Gastrocnemius medialis (tissue), 4 donors: ENCODE measurements around the gene CSTB. TPM values are rescaled to one million over a fixed set of nuclear protein-coding genes. Genes with fewer than 3 reads are reported as not detected.

Experiments
- ATAC-seq, 2 donors: fragments of 150-250 bp; one replicate each; pipeline ENCODE4 v1.9.1; 2016
- DNase-seq, 2 donors: peaks; one replicate each; pipeline ENCODE4 v3.0.0-alpha.2; 2019
- H3K27ac ChIP-seq, 4 donors: fragments of 200-600 bp; sonication (generic); 1 replicate in 1 of 4; 2 replicates in 3 of 4; pipeline ENCODE4 v1.5.1; 2016 to 2018; ENCODE audit warnings: mild to moderate bottlenecking in 2 of 4, moderate library complexity in 1 of 4
- H3K27me3 ChIP-seq, 3 donors: fragments of 200-600 bp; sonication (generic) in 2 of 3; 1 replicate in 1 of 3; 2 replicates in 2 of 3; pipeline versions ENCODE4 v1.5.1 to v1.6.0; 2016 to 2019; ENCODE audit warnings: mild to moderate bottlenecking in 1 of 3, moderate library complexity in 1 of 3
- H3K36me3 ChIP-seq, 2 donors: fragments of 200-600 bp; sonication (generic) in 1 of 2; one replicate each; pipeline ENCODE4 v1.5.1; 2017 to 2018
- H3K4me1 ChIP-seq, 2 donors: fragments of 200-600 bp; sonication (generic) in 1 of 2; one replicate each; pipeline ENCODE4 v1.5.1; 2016 to 2017; ENCODE audit warnings: mild to moderate bottlenecking in 2 of 2
- H3K4me3 ChIP-seq, 4 donors: fragments of 200-600 bp; sonication (generic) in 3 of 4; 1 replicate in 1 of 4; 2 replicates in 3 of 4; pipeline ENCODE4 v1.5.1; 2016 to 2019; ENCODE audit warnings: mild to moderate bottlenecking in 2 of 4
- H3K9me3 ChIP-seq, 3 donors: fragments of 200-600 bp; sonication (generic) in 2 of 3; 1 replicate in 1 of 3; 2 replicates in 2 of 3; pipeline ENCODE4 v1.5.1; 2016 to 2019
- POLR2A ChIP-seq, 2 donors: fragments of 450-650 bp; IDR thresholded peaks; one replicate each; pipeline ENCODE4 v1.6.1; 2017; ENCODE audit warnings: antibody characterized with exemption in 2 of 2, mild to moderate bottlenecking in 2 of 2, moderate library complexity in 2 of 2
- in situ Hi-C, 4 donors: fragments of 200-750 bp; cut with MboI; loops; one replicate each; pipeline versions ENCODE4 v1.15.0 to v1.8.0; 2017; ENCODE audit warnings: low sequenced_read_pairs in 4 of 4
- intact Hi-C: fragments of 100-400 bp; cut with DNase I; formaldehyde crosslinking; loops from one replicate; pipeline ENCODE4 v1.15.1; 2023; ENCODE audit warnings: low total_unique reads
- total RNA-seq, 4 donors: library from RNA; depleted of rRNA; stranded (reverse); fragments of >200 nt; gene quantifications; one replicate each; pipeline versions ENCODE4 v1.1.0 to v1.2.3, GENCODE V29; 2016
- TF ChIP-seq, protein P1 (sequence below), 5 experiments: fragments of 450-650 bp in 3 of 5; fragments of 200-600 bp in 2 of 5; sonication (generic) in 2 of 5; IDR thresholded peaks in 4 of 5; conservative IDR thresholded peaks in 1 of 5; 1 replicate in 4 of 5; 2 replicates in 1 of 5; pipeline ENCODE4 v1.5.1; 2016 to 2019; ENCODE audit warnings: antibody characterized with exemption in 5 of 5, mild to moderate bottlenecking in 3 of 5, moderate library complexity in 3 of 5

Gene CSTB
- total RNA-seq, 4 donors from 2014 or later = 1.3 to 5.9 (median 5.2) TPM

DNA sequence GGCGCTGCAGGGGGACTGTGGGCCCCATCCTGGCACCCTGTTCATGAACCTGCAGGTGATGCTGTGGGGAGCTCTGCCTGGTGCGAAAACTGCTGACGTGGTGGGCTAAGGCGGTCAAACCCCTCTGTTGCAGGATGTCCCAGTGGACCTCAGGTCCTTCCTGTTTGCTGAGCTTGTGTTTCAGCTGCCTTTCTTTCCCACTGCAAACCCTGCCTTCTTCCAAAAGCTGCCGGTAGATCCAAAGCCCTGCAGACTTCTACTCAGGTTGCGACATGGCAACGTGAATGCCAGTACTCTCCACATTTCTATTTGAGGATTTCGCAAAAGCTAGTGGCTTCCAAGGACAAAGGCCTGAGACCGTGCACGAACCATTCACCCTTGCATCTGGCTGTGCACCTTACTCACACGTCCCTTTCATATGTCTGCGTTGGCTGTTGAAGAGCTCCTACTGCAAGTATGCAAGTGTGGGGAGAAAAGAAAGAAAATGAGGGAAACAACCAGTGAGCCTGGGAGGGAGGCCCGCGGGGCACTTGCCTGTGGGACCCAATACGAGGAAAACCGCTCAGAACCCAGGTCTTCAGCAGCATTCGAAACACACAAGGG, 7.1 kb upstream of the CSTB start:
- H3K4me1 ChIP-seq = no peaks in the 10 kb centered on the region
- DNase-seq = no peak
- TF ChIP-seq POLR2A (IDR thresholded peaks at IDR 0.05) = no peak
- TF ChIP-seq, protein P1, sequence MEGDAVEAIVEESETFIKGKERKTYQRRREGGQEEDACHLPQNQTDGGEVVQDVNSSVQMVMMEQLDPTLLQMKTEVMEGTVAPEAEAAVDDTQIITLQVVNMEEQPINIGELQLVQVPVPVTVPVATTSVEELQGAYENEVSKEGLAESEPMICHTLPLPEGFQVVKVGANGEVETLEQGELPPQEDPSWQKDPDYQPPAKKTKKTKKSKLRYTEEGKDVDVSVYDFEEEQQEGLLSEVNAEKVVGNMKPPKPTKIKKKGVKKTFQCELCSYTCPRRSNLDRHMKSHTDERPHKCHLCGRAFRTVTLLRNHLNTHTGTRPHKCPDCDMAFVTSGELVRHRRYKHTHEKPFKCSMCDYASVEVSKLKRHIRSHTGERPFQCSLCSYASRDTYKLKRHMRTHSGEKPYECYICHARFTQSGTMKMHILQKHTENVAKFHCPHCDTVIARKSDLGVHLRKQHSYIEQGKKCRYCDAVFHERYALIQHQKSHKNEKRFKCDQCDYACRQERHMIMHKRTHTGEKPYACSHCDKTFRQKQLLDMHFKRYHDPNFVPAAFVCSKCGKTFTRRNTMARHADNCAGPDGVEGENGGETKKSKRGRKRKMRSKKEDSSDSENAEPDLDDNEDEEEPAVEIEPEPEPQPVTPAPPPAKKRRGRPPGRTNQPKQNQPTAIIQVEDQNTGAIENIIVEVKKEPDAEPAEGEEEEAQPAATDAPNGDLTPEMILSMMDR (IDR thresholded peaks at IDR 0.05 in 4 of 5, conservative IDR thresholded peaks at IDR 0.05 in 1 of 5) = no peak
- no peaks in the 10 kb centered on the region for H3K36me3 ChIP-seq
- no peaks in the 10 kb centered on the region for H3K27me3 ChIP-seq
- H3K4me3 ChIP-seq = no peak overlapping the region
- no peaks in the 10 kb centered on the region for H3K9me3 ChIP-seq
- no peak overlapping the region for H3K27ac ChIP-seq
- no peak for ATAC-seq
- intact Hi-C loops = no loop called here
- in situ Hi-C loops = no loop called here

DNA sequence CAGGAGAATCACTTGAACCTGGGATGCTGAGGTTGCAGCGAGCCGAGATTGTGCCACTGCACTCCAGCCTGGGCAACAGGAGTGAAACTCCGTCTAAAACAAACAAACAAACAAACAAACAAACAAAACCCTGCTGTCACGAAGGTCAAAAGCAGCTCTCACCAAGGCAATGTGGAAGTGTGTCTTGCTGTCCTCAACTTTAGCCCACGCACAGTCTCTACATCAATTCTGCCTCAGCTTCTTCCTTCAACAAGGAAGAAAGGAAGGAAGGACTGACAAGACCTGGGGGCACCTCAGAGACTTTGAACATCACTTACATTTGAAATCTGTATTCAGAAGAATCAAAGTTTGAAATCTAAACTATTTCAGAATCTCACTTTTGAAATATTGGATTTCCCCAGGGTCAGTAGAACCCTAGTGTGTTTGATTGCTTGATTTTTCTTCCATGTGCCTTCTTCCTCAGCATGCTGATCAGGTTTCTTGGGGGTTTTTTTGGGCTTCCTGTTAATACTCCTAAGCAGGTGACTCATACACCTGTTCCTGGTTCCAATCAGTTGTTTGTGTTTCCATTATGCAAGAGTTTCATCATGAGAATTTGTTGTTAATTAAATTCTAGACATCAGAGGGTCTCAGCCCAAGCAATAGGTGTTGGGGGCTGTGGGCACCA, 6.5 kb upstream of the CSTB start:
- in situ Hi-C loops = no loop called here
- TF ChIP-seq, protein P1 (IDR thresholded peaks at IDR 0.05 in 4 of 5, conservative IDR thresholded peaks at IDR 0.05 in 1 of 5) = no peak
- TF ChIP-seq POLR2A (IDR thresholded peaks at IDR 0.05) = no peak
- H3K27ac ChIP-seq = no peak overlapping the region
- intact Hi-C loops = no loop called here
- no peak for DNase-seq
- no peaks in the 10 kb centered on the region for H3K27me3 ChIP-seq
- no peaks in the 10 kb centered on the region for H3K36me3 ChIP-seq
- no peak for ATAC-seq
- H3K4me3 ChIP-seq = no peak overlapping the region
- no peaks in the 10 kb centered on the region for H3K9me3 ChIP-seq
- no peaks in the 10 kb centered on the region for H3K4me1 ChIP-seq

DNA sequence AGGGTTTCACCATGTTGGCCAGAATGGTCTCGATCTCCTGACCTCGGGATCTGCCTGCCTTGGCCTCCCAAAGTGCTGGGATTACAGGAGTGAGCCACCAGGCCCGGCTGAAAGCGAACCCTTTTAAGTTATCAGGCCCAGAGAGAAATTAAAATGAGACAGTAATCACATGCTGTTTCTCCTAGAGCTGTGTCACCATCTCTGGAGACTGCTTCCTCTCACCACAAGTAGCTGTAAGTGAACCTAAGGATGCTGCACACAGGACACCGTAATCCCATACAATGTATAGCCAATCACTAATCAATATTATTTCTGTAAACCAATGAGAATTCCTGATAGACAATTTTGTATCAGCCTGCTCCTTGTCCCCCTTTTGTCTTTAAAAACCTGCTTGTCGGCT, 5.7 kb upstream of the CSTB start:
- H3K27ac ChIP-seq = no peak overlapping the region
- intact Hi-C loops = no loop called here
- H3K4me1 ChIP-seq = no peaks in the 10 kb centered on the region
- H3K36me3 ChIP-seq = no peaks in the 10 kb centered on the region
- no peaks in the 10 kb centered on the region for H3K27me3 ChIP-seq
- in situ Hi-C loops = no loop called here
- no peak overlapping the region for H3K4me3 ChIP-seq
- ATAC-seq (no peak), DNase-seq (no peak)
- no peaks in the 10 kb centered on the region for H3K9me3 ChIP-seq
- TF ChIP-seq, protein P1 (IDR thresholded peaks at IDR 0.05 in 4 of 5, conservative IDR thresholded peaks at IDR 0.05 in 1 of 5) = no peak
- TF ChIP-seq POLR2A (IDR thresholded peaks at IDR 0.05) = no peak

DNA sequence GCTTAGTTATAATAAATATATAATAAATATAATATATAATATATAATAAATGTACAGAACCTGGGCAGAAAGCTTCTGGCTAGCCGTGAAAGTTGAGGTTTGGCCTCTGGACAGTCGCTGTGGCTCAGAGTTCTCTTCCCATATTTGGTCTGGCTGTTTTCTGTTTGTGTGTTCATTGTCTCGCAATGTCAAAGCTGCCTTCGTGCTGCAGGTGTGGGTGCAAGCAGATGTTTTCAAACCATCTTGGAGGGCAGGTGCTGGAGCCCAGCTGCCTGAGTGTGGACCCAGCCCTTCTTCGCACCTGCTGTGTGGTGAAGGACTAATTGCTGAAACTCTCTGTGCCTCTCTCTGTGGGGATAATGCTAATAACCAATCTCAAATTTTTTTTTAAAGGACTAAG, 3.6 kb upstream of the CSTB start:
- Histone ChIP-seq H3K36me3 (peaks cover 0 to 2% of the 10 kb centered on the region in 2 donors), H3K27me3 (no peaks in the 10 kb centered on the region), H3K4me1 (peaks cover 9 to 10% of the 10 kb centered on the region in 2 donors), H3K4me3 (no peak overlapping the region), H3K9me3 (no peaks in the 10 kb centered on the region), H3K27ac (no peak overlapping the region)
- TF ChIP-seq, protein P1 (IDR thresholded peaks at IDR 0.05 in 4 of 5, conservative IDR thresholded peaks at IDR 0.05 in 1 of 5) = no peak
- TF ChIP-seq POLR2A (IDR thresholded peaks at IDR 0.05) = no peak
- ATAC-seq = no peak
- no peak for DNase-seq
- in situ Hi-C loops (loop anchor here in 1 of 4 donors (10.0 kb wide), 1 partner anchor 55 kb away; no protein-coding TSS in a partner anchor), intact Hi-C loops (loop anchor here (5.0 kb wide), 1 partner anchor 807 kb away; the partner anchor contains the start of gene PKNOX1)
